LNCAP (cell line): ENCODE results near the gene PTP4A2.
A peak's percentile ranks its signal among the peaks of the same experiment; 100 is the strongest.

Source experiments
- TF ChIP-seq, protein P1 (sequence below): fragments of 450-650 bp; IDR thresholded peaks from 2 replicates; pipeline ENCODE4 v1.5.1; 2017; ENCODE audit warnings: mild to moderate bottlenecking

The PTP4A2 gene

DNA sequence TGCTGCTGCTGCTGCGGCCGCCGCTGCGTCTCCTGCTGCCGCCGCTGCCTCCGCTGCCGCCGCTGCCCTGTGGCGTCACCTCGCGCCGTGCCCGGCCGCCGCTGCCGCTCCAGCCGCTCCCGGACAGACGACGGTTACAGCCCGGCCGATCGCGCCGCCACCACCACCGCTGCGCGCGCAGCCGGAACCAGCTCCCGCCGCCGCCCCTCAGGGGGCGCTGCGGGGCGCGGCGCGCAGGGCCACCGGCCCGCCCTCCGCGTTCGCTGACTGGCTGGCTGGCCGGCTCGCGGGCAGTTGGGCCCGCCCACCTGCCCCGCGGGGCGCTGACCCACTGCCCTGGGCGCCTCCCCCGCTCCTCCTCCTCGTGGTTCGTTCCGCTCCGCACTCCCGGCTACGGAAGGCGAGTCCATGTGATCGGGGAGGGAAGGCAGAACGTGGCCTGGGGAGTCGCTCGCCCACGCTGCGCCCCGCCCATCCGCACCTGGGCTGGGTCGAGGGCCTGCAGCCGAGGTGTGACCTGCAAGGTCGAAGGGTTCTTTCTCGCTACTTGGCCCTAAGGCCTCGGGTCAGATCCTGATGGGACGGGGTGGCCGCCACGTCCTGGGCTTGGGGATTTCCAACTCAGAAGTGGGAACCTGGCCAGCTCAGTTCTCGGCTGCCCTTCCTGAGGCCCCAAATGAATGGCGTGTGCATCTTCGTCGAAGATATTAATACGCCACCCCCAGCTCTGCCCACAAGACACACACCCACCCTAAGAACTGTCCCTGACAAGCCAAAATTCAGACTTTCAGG lies at the start of gene PTP4A2:
TSS of gene PTP4A2 (minus strand) at position 185 of the 792 bp plus-strand sequence. CDS start 19,303 bp downstream, outside the sequence.
- TF ChIP-seq, protein P1, sequence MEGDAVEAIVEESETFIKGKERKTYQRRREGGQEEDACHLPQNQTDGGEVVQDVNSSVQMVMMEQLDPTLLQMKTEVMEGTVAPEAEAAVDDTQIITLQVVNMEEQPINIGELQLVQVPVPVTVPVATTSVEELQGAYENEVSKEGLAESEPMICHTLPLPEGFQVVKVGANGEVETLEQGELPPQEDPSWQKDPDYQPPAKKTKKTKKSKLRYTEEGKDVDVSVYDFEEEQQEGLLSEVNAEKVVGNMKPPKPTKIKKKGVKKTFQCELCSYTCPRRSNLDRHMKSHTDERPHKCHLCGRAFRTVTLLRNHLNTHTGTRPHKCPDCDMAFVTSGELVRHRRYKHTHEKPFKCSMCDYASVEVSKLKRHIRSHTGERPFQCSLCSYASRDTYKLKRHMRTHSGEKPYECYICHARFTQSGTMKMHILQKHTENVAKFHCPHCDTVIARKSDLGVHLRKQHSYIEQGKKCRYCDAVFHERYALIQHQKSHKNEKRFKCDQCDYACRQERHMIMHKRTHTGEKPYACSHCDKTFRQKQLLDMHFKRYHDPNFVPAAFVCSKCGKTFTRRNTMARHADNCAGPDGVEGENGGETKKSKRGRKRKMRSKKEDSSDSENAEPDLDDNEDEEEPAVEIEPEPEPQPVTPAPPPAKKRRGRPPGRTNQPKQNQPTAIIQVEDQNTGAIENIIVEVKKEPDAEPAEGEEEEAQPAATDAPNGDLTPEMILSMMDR, result peak; percentile 71

DNA sequence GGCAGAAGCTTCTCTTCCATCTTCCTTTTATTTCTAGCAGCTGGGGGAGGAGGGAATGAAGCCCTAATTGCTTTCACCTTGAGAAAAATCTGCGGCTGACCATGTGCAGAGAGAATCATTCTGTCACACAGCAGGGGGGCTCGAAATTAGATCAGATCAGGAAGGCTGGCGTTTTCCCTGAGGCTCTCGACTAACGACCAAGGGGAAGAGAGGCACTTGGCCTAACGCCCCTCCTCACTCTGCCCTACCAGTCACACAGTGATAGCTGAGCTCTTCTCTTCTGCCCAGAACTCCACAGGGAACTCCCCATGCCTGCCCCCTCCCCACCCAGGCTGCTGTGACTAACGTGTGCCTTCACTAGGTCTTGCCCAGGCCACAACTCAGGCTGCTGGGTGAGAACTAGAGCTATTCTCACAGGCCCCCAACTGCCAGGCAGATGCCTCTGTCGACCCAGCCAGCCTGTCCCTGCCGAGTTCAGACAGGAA lies 49.0 kb upstream of the PTP4A2 start:
- TF ChIP-seq, protein P1, result no peak

DNA sequence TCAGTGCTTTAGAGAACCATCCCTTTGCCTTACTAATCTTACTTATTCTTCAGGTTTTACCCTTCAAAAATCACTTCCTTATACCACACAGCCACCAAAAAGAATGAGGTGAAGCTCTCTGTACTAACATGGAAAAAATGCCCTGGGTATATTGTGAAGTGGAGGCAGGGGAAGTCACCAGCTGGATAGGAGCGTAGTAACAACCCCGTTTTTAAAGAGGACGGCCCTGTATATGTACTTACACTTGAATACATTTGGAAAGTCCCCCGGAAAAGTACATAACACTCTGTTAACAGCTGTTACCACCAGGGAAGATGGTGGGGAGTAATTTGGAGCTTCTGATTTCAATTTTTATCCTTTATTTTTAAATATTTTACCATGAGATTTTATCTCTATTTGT lies 47.3 kb upstream of the PTP4A2 start:
- TF ChIP-seq, protein P1, result no peak

DNA sequence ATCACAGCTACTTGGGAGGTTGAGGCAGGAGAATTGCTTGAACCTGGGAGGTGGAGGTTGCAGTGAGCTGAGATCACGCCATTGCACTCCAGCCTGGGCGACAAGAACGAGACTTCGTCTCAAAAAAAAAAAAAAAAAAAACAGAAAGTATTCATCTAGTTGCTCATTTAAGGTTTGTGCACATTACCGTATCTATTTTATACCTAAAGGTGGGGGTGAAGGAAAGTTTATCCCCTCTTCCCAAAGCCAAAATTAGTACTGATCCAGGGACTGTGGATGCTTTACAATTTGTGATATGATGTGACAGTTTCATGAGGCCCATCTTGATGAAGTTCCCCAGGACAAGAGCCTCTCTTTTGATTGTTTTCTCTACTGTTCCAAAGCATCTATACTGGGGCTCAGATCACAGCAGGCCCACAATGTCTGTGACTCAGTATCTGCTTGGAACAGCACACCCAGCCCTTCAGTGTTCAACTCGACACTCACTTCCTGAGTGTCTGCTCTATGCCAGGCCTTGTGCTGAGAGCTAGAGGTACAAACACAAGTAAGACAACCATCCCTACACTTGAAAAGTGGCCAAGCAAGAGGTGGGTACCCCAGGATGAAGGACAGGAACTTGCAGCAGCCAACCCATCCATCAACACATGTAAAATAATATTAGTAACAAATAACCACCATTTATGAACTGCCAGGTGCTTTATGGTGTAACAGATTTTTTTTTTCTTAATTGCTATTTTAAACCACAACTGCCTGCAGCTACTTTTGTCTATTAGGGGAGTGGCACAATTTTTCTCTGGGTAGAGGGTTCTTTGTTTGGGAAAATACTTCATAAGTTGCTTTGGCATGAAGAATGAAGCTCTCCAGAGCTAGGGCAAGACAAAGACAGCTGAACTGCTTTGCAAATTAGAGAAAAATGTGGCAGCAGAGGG lies 46.5 kb upstream of the PTP4A2 start:
- TF ChIP-seq, protein P1, result no peak

DNA sequence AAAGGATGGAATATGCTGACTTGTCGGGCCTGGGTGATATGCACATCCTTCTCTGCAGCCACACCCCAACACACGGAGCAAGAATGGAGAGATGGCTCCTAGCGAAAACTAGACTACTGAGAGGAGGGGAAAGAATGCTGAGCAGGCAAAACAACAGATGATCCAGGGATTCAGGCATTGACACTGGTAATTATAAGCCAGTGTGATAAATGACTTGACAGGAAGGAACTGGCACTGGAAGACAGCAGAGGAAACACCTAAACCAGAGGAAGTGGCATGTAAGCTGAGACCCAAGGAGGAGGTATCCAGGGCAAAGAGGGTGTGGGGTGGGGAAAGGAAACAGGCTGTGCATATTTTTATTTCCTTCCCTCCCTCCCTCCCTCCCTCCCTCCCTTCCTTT lies 43.8 kb upstream of the PTP4A2 start:
- TF ChIP-seq, protein P1, result no peak

DNA sequence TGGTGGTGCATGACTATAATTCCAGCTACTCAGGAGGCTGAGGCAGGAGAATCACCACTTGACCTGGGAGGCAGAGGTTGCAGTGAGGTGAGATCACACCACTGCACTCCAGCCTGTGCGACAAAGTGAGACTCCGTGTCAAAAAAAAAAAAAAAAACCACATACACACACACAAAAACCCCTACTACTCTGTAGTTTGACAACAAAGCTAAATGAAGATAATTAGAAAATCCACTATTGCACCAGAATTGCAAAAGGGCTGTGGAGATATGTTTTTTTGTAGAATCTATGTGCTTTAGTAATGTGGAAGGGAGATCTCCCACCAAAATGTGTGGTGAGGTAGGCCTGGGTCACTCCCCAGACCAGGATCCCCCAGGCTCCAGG lies 43.3 kb upstream of the PTP4A2 start:
- TF ChIP-seq, protein P1, result no peak

DNA sequence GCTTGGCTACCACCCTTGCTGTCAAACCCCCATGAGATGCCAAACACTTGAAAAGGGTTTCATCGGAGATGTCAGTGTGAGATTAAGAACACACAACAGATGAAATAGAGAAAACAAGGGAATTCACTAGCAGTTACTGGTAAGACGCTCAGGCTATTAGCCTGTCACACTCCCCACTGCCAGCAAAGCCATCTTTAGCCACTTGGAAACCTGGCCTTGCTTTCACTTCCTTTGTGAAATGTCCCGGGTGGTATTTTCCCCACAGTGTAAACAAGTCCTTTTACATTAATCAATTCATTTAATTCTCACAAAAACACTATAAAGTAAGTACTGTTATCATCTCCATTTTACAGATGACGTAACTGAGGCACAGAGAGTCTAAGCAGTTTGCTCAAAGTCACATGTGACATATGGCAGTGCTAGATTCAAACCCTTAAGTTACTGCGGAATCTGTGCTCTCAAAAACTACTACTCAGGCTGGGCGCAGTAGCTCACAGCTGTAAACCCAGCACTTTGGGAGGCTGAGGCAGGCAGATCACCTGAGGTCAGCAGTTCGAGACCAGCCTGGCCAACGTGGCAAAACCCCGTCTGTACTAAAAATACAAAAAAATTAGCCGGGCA lies 42.8 kb upstream of the PTP4A2 start:
- TF ChIP-seq, protein P1, result no peak
